NOMO-1 (cell line): ENCODE results near the gene KIRREL3.

Experiments
- DNase-seq, 2 experiments: peaks; one replicate each; lab custom pipeline; 2025; ENCODE audit not compliant: unreplicated experiment in 2 of 2; lab: John Stamatoyannopoulos, UW

KIRREL3 gene

GRCh38 chr11:126497581-126498122, 502.9 kb downstream of the KIRREL3 start:
- DNase-seq, result no peak

- DNase-seq, result no peak
Observed at GRCh38 chr11:126496576-126497337, 503.8 kb downstream of the KIRREL3 start.

GRCh38 chr11:126495281-126496220, 505.0 kb downstream of the KIRREL3 start:
- DNase-seq, result no peak

- DNase-seq, result no peak
Observed at GRCh38 chr11:126494831-126495230, 505.7 kb downstream of the KIRREL3 start.

DNA sequence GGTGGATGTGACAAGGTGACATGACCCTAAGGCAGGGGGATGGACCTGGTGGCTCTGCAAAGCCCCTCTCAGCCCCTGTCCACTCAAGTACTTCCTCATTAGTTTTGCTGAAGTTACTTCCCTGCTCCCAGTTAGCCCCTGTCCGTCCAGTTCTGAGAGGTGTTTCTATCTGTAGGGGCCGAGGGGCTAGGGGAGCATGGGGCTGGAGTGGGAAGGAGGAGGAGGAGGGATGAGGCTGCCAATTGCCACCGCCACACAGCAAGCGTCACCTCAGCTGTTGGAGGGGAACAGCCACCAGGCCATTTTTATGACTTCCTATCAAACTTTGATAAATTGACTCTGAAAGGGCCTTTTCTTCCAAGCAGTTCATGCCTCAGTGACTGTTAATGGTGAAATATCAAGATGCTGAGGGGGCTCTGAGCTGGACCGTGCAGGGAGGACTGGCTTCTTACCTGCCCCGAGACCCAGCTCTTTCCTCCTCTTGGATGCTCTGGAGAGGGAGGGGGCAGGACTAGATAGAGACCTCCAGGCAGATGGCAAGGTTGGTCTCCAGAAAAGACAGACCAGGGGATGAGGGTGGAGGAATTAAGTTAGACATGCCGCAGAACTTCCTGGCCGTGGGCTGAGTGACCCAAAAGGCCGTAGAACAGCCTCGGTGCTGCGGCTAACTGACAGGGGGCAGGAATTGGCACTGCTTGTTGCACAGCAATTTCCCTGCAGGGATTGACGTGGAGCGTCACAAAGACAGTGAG, 508.1 kb downstream of the KIRREL3 start:
- no peak for DNase-seq

DNA sequence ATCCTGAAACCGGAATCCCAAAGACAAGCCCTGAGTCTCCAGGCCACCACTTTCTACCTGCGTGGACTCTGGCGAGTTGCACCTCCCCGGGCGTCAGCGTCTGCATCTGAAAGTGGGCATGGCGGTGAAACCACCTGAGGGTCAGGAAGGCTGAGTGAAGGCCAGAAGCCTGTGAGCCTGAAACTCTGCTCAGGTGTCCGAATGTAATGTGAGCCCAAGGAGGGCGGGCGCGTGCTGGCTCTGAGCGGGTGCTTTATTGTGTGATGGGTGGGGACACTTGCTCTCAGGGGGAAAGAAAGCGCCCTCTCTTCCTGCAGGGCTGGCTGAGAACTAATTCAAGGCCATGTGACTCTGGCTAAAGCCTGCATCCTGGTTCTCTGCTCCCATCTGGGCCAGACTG, 509.5 kb downstream of the KIRREL3 start:
- DNase-seq, result no peak

DNA sequence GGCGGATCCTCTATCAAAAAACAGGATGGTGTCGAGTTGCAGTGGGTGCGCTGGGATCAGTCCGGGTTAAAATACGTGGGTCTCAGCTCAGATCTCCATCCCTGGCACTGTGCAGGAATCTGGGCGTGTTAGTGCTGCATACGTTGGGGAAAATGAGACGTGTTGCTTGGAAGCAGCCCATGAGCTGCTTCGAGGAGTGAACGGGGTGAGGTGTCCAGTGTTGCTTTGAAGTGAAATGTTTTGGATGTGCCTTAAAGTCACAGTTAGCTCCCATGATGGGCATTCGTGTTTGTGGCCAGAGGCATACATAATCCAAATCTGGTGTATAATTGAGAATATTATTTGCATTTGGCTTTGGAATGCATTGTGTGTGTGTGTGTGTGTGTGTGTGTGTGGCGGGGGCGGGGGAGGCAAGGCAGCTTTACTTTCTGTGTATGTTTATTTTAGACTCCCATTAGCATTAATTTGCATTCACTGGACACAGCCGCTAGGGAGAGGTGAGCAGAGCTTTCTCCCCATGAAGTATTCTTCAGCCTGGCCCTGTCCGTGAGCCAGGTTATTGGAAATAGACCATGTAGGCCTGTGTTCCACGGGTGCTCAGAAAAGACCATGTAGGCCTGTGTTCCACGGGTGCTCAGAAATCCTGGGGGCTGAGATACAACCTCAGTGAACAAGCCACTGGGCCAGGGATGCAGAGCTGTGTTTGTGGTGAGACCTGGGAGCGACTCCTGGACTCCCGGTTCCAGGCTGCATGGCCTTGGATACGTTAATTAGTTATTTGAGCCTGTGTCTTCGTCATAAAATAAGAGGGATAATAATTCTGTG, 510.5 kb downstream of the KIRREL3 start:
- no peak for DNase-seq

GRCh38 chr11:126488591-126489370, 511.8 kb downstream of the KIRREL3 start:
- no peak for DNase-seq

DNA sequence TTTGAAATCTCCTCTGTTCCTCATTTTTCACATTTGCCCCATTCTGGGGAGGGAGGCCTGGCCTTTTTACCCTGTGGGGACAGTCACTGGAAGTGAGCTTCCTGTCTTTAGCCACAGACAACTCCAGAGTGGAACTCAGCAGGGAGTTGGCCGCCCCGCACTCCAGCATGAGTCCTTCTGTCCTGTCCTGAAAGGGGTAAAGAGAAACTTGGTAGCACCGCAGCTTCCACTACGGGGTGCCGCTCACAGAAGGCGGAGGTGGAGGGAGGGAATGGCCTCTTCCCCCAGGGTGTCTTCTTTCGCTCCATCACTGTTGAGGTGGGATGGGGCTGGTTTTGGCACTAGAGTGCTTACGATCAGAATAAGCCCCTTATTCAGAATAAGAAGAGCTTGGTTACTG, 512.9 kb downstream of the KIRREL3 start:
- no peak for DNase-seq

GRCh38 chr11:126485986-126486635, 514.5 kb downstream of the KIRREL3 start:
- DNase-seq, result no peak

GRCh38 chr11:126485021-126485792, 515.4 kb downstream of the KIRREL3 start:
- DNase-seq, result peak; percentile 15 to 30

- peak in 1 of 2 experiments; percentile 37 for DNase-seq
Observed at GRCh38 chr11:126484266-126484665, 516.3 kb downstream of the KIRREL3 start.

- DNase-seq, result no peak
Observed at GRCh38 chr11:126483621-126484195, 516.9 kb downstream of the KIRREL3 start.

DNA sequence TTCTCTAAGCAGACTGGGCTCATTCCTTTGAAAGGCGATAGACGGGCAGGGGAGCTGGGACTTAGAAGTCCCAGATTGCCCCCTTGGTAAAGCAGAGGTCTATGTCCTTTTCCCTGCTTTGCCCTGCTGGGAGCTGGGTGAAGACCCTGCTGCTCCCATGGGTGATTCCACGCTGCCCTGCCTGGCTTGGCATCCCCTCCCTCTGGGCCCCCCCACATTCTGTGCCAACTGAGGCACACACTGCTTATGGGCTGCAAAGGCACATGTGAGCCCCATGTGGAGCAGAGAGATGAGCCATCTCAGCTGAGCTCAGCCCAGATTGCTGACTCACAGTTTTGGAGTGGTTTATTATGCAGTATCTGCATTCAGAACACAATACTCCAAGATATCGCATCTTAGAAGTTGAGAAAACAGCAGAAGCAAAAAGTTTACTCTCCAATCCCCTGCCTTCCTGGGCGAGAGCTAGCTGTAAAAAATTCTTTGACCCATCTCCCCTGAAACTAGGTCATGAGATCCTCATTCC, 517.9 kb downstream of the KIRREL3 start:
- no peak for DNase-seq

GRCh38 chr11:126481303-126481680, 519.3 kb downstream of the KIRREL3 start:
- no peak for DNase-seq

DNA sequence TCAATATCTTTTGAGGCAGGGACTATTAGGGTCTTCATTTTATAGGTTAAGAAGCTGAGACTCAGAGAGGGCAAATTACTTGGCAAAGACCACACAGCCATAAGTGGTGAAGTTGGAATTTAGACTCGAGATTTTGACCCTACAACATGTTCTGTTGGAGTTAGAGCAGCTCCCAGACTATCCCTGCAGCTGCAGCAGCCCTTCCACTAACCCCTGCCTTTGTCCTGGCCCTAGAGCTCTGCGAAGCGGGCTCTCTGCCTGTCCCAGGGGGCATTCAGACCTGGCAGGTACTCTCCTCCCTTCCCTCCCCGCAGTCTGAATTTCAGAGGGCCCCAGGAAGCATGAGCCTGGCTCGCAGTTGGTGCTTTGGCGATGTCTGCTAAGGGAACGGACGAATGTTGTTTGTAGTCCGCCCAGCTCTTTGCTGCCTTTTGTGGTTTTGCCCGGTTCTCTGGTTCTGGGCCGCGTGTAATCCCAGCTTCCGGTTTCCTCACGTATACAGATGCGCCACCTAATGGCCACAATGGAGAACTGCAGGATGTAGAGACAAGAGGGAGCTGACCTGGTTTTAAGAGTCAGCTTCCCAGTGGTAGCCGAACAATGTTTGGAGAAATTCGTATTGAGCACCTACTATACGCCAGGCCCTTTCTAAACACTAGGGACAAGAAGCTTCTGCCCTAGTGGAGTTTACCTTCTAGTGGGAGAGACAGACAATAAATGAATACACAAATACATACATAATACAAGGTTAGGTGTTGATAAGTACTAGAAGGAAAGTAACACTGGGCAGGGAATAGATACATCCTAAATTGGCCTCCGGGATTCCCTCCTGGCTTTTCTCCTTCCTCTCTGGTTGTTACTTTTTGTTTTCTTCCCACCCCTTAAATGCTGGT, 519.9 kb downstream of the KIRREL3 start:
- DNase-seq, result peak; percentile 79 to 81
